Neural cell (in vitro differentiated cells): Measurements from ENCODE around the gene FRMPD4.

Experiments used
- EP300 ChIP-seq: fragments of 450-650 bp; conservative IDR thresholded peaks from 2 replicates; pipeline ENCODE4 v1.6.1; 2014; ENCODE audit warnings: antibody characterized with exemption, mild to moderate bottlenecking, moderate library complexity; ENCODE audit not compliant: poor library complexity, severe bottlenecking
- TF ChIP-seq, protein P1 (sequence below): fragments of 450-650 bp; IDR thresholded peaks from 2 replicates; pipeline ENCODE4 v1.5.1; 2014; ENCODE audit warnings: antibody characterized with exemption, mild to moderate bottlenecking, moderate library complexity; ENCODE audit not compliant: poor library complexity, severe bottlenecking

DNA sequence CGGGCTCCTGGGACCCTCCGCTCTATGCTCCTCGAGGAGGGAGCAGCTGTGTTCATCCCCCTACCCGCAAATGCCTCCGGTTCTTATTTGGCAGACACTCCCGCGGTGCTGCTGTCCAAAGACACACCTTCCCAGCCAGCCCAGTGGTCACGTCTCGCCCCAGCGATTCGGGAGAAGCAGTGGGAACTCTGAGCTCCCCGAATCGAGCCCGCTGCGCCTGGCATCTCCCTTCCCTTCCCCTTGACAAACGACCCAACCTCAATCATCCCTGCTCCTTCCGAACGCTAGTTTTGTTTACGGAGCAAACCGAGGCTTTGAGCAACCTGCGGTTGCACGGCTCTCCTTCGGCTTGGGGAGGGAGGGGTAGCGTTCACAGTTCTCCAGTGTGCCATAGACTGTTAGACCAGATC is 317 bp upstream of the FRMPD4 start:
- TF ChIP-seq EP300: no peak
- TF ChIP-seq, protein P1, sequence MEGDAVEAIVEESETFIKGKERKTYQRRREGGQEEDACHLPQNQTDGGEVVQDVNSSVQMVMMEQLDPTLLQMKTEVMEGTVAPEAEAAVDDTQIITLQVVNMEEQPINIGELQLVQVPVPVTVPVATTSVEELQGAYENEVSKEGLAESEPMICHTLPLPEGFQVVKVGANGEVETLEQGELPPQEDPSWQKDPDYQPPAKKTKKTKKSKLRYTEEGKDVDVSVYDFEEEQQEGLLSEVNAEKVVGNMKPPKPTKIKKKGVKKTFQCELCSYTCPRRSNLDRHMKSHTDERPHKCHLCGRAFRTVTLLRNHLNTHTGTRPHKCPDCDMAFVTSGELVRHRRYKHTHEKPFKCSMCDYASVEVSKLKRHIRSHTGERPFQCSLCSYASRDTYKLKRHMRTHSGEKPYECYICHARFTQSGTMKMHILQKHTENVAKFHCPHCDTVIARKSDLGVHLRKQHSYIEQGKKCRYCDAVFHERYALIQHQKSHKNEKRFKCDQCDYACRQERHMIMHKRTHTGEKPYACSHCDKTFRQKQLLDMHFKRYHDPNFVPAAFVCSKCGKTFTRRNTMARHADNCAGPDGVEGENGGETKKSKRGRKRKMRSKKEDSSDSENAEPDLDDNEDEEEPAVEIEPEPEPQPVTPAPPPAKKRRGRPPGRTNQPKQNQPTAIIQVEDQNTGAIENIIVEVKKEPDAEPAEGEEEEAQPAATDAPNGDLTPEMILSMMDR: no peak
